Measurements from ENCODE around the gene MRPL12.

Gene MRPL12

DNA sequence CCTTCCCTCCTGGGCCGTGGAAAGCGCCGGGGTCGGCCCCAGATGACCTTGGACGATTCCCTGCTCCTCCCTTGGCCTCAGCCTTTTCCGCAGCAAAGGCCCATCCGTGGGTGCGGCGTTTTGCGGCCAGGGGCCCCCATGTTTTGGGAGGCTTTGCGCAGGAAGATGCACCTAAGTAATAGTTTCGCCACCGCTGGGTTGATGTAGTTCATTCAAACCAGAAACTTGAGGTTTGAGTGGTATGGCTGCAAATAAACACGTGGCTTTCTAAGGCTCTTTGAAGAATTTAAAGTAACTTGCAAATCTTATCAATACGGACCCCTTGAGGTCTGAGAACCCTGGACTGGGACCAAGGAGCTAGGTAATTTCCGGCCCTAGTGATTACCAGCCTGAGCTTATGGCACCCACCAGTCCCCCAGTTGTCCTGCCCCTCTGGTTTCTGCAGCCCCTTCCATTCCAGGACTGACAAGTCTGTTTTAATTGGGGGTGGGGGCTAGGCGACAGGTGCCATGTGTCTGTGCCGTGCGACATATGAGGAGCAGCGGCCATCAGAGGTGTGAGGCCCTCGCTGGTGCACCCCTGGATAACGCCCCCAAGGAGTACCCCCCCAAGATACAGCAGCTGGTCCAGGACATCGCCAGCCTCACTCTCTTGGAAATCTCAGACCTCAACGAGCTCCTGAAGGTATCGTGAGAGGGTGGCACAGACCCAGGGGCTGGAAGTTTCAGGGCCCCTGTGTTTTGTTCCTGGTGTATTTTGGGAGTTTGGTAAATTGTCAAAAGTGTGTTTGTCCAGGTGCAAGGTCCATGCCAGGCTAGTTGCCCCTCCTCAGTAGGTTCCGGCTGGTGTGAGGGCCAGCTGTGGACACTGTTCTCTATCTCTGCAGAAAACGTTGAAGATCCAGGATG, 834 bp downstream of the MRPL12 start:
- DNase-seq = no peak

DNA sequence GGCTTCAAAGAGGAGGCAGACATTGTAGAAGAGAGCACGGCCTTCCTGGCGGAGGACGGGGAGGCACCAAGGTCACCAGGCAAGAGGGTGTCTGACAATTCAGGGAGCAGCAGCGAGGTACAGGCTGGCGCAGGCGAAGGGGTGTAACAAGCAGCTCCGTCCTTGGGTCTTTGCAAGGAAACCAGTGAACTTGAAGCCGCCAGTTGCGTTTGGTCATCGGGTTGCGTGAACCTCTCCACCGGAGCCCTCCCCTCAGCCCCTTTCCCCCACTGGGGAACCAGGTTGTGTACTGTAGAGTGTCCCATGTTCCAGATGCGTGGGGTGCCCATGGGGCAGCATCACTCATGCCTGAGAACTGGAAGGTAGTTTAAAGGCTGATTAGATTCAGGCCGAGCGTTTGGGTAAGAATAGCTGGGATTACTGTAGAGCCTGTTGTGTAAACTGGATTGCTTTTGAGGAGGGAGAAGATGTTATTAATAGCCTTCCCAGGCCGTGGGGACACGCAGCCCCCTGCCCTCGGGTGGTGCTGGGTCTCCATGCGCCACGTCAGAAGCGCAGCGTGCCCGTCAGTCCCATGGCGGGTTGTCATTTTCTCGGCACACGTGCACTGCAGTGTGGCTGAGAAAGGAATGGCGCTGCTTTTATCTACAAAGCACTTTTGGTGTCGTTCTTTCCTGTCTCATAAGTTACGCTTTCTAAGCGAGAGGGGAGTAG, 2.5 kb downstream of the MRPL12 start:
- no peak for DNase-seq

GRCh38 chr17:81706232-81706611, 3.1 kb downstream of the MRPL12 start:
- DNase-seq = no peak

- no peak for DNase-seq
These were observed 3.8 kb downstream of the MRPL12 start for GRCh38 chr17:81706757-81707624.

DNA sequence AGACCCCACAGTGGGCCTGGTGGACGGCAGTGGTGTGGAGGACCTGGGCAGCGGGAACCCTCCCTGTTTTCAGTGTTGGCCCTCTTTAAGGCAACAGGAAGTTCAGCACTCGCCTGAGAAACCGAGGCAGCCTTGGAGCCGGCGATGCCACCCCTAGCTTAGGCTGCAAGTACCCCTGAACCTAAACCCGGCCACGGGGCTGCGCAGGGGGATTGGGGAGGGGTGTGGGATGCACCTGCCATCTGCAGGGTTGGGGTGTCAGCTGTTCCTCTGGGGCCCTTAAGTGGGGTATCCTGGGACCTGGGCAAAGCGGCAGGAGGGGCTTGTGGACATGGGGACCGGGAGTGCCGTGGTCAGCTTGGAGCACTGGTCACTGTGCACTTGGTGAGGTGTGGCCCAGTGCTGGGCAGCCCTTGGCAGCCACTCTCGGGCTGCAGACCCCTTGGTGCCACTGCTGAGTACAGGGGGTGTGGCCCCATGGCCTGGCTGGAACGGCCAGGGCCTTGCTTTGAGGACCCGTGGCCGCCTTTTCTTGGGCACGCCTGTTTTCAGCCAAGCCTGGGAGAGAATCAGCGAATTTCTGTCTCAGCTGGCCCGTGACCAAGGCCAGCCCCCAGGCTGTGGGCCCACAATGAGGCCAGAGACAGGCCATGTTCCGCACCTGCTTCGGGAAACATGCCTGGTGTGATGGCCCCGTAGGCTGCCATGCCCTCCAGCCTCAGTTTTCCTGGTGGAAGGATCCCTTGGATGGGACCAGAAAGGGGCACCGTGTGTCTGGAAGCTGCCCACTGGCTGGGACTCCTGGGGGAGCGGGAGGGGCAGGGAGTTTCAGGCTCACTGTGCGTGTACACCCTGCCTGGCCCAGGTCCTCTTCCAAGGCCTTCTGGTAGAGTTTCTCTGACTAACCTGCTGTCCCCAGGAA, 4.8 kb downstream of the MRPL12 start:
- DNase-seq = no peak

DNA sequence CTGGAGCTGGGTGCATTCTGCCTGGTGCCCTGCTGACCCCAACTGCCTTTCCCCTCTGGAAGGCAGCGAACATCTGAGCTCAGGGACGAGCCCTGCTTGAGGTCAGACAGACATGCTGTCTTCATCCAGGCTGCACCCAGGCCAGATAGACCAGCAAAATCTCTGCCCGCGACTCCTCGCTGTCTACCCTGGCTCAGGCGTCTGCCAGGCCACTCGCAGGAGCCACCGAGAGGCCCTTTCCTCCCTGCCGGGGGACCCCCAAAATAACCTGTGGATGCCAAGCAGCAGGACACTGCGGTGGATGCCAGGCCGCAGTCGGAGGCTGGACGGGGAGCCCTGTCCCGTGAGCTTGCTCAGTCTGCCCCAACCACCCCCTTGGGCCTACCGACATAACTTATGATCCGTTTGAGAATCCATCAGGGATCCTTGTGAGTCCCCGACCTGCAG, 5.6 kb downstream of the MRPL12 start:
- no peak for DNase-seq

GRCh38 chr17:81710514-81711308, 7.5 kb downstream of the MRPL12 start:
- no peak for DNase-seq

DNA sequence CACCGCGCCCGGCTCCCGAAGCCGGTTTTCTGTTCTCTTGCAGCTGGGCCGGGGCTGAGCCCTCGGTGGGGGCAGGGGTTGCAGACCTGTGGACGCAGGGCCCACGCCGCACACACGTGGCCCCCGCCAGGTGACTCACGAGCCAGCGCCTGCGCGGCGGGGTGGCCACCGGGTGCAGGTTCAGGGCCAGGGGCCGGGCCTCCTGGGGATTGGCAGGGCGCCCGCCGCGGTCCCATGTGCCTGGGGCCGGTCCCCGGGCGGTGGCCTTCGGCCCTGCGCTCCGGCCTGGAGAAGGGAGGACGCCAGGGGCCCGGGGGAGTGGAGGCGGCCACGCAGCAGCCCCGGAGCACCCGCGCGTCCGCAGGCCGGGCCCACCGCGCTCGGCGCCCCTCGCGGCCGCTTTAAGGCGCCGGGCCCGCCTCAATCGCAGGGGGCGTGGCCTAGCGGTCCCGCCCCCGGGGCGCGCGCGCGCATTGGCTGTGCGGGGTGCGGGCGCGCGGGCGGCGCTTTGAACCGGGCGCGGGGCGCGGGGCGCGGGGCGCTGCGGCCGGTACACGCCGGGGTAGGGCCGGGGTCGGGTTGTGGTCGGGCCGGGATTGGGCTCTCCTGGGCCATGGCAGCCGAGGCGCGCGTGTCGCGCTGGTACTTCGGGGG, 8.8 kb downstream of the MRPL12 start, which contains the start of gene SLC25A10:
Gene SLC25A10 (plus strand): TSS at position 471 of the 654 bp plus-strand sequence. CDS start 143 bp downstream, at position 614.
- no peak for DNase-seq

DNA sequence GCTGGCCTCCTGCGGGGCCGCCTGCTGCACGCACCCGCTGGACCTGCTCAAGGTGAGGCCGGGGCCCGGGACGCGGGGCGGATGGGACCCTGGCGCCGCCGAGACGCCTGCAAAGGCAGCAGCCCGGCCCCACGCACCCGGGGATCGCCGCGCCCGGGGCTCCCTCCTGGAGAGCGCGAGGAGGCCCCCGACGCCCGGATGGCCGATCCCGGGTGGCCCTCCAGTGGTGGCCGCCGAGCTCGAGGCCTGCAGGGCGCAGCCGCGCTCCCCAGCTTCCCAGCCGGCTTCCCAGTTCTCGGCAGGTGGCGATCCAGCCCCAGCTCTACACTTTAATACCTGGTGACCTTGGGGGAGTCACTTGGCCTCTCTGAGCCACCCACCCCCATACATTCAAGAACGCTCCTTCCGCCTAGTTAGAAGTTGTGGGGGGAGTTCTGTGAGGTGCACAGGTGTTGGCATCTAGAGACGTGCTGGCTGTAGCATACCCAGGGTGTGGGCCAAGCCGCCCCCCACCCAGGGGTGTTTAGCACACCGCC, 9.4 kb downstream of the MRPL12 start:
- DNase-seq = no peak

- no peak for DNase-seq
These were observed 9.9 kb downstream of the MRPL12 start for GRCh38 chr17:81713004-81713555.

- no peak for DNase-seq
These were observed 10.6 kb downstream of the MRPL12 start for GRCh38 chr17:81713556-81714411.

GRCh38 chr17:81714412-81715106, 11.4 kb downstream of the MRPL12 start:
- DNase-seq = no peak

DNA sequence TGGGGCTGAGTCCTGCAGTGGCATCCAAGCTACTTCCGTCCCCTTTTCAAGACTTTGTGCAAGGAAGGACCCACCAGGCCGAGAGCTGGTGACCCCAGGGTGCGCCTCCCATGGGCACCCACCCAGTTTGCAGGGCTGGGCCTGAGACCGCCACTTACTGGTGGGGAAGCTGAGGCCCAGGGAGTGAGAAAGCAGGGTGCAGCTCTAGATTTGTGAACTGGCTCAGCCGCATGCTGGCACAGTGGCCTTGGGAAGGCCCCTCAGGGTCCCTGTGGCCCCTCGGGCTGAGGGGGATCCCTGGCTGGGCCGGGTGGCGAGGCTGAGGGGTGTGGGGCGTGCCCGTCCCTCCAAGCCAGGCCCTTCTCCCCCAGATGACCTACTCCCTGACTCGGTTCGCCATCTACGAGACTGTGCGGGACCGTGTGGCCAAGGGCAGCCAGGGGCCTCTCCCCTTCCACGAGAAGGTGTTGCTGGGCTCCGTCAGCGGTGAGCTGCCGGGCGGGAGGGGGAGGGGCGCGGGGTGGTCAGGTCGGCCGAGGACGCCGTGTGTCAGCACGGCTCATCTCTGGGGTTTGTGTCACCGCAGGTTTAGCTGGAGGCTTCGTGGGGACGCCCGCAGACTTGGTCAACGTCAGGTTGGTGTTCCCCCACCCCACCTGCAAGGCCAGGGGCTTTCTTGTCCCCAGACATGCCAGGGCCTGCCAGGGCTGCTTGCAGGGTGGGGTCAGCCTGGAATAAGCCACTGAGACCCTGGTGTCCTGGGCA, 12.1 kb downstream of the MRPL12 start:
- DNase-seq = no peak

DNA sequence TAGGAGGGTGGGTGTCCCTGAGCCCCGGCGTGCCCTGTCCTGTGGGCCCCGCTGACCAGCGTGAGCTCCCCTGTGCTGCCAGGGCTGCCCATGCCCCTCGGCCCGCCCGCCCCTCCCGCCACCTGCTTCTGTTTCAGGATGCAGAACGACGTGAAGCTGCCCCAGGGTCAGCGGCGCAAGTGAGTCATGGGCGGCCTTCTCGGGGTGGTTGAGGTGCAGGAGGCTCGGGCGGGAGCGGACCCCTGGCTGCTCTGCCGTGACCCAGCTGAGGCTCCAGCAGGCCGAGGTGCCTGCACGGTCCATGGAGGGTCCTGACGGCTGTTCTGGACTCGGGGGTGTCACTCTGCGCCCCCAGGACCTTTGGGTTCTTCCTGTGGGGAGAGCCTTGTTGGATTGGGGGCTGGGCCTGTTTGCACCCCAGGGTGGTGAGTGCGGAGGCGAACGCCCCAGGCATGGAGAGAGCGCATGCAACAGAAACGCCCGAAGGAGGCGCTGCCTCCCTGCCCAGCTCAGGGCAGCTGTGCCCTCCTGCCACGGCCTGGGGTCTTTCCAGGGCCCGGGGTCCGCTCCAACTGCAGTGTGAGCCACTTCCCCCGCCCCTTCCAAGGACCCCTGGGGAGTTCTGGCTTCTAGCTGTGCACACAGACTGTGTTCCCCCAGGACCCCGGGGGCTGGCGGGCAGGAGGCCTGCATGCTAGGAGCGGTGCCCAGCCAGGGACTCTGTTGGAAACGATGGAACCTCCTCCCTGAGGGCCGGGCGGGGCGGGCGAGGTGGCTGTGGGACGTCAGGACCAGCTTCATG, 12.9 kb downstream of the MRPL12 start:
- DNase-seq = no peak

DNA sequence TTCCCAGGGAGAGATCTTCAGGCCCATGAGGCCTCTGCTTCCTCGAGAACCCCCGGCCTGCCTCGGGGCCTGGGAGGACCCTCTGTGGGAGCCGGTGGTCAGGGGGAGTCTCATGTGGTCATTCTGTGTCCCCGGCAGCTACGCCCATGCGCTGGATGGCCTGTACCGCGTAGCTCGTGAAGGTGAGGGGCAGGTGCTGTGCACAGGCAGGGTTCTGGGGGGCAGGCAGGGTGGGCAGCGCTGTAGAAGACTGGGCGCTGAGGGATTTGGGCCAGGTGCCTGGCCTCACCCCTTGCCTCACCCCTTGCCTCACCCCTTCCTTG, 13.5 kb downstream of the MRPL12 start:
- no peak for DNase-seq

GRCh38 chr17:81717049-81717765, 14.0 kb downstream of the MRPL12 start:
- no peak for DNase-seq

Measured in NCI-H1436 treated with DMSO at 0.1 percent for 48 hours (cell line).